ENCODE measurements around the gene APOO.
"Not testable (repeated sequence)": the region's sequence is repeated elsewhere in the genome, so short reads cannot be mapped to it uniquely, and the experiment has no call there.

Gene APOO

GRCh38 chrX:23901805-23902204 is 5.9 kb downstream of the APOO start:
- peak in 1 of 4 experiments; percentile 3 for DNase-seq

DNA sequence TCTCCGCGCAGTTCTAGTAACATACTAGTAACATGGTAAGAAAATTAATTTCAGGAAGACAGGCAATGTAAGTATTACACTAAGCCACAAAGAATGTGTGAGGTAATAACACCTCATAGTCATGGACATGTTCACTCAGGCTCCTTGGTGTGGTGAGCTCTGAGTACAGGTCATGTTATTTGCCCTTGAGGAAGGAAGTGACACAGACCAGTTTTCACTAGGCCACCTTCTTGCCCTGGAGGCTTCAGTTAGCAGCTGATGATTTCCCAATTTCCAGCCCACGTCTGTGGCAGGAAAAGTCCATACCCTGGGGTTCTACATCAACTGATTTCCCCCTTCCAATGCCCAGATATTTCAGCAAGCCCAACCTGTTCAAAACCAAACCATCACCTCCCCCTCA is 6.7 kb downstream of the APOO start:
- no peak for DNase-seq

GRCh38 chrX:23900220-23900797 is 7.4 kb downstream of the APOO start:
- no peak for DNase-seq

DNA sequence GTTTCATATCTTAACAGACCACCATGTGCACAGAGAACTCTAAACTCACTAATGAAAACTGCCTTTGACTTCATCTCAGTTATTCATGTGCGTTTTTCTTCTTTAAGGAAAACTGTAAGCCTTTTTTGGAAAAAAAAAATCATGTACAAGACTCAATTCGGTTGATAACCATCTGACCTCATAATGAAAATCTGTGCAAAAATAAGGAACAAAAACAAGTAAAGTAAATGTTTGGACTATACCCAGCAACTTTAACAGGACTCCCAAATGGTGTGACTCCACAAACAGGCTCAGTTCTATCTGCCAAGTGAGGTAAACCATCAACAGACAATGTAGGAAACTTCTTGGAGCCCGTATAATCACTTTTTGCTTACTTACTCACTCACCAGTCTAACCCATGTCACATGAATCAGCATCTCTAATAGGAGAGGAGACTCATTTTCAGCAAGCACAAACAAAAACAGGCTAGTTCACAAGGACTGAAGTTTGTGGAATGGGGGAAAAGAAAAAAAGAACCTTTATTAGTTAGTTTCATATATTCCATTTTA is 9.3 kb downstream of the APOO start:
- no peak for DNase-seq

DNA sequence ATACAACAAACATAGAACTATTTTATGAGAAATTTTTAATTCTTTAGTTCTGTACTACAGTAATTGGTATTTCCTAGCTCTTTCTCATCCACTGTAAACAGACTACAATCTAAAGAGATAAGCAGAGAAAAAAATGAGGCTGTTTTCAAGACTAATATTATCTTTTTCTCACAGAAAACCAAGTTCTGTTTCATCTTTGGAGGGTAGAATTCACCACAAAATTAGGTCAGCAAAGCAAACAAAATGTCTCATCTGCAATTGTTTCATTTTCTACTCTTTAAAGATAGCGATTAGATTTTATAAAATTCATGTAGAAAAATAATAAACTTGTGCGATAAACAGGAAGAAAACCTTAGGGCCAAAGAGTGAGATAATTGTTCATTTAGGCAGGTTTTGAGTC is 10.8 kb downstream of the APOO start:
- DNase-seq = no peak

GRCh38 chrX:23896539-23896938 is 11.2 kb downstream of the APOO start:
- not testable (repeated sequence) for DNase-seq

DNA sequence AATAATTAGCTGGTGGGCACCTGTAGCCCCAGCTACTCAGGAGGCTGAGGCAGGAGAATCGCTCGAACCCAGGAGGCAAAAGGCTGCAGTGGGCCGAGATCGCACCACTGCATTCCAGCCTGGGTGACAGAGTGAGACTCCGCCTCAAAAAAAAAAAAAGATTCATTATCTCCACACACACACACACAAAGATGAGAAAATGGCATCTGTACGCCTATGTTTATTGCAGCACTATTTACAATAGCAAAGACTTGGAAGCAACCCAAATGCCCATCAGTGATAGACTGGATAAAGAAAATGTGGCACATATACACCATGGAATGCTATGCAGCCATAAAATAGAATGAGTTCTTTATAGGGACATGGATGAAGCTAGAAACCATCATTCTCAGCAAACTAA is 12.7 kb downstream of the APOO start:
- DNase-seq = not testable (repeated sequence)

GRCh38 chrX:23890933-23891332 is 16.8 kb downstream of the APOO start:
- no peak for DNase-seq

DNA sequence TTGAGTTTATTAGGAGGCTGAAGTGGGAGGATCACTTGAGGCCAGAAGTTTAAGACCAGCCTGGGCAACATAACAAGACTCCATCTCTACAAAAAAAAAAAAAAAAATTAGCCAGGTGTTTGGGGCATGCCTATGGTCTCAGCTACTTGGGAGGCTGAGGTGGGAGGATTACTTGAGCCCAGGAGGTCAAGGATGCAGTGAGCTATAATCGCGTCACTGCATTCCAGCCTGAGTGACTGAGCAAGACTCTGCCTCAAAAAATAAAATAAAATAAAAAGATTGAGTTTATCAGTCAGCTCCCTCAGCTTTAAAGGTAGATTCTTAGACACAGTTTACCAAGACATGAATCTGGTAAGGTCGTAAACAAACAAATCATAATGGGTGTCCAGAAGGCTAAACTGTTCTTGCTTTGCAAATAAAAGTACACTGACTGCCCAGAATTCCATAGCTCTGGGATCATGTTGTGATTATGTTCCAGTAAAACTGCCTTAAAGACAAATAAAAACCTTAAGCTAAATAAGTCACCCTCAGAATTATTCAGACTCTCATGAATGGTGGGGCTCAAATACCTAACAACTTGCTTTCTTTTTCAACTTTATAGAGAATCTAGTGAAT is 18.7 kb downstream of the APOO start:
- no peak for DNase-seq

- no peak for DNase-seq
Observed at GRCh38 chrX:23887918-23888317, 19.8 kb downstream of the APOO start.

- no peak for DNase-seq
Observed at GRCh38 chrX:23887451-23887850, 20.3 kb downstream of the APOO start.

- DNase-seq = no peak
Observed at GRCh38 chrX:23885803-23886202, 21.9 kb downstream of the APOO start.

DNA sequence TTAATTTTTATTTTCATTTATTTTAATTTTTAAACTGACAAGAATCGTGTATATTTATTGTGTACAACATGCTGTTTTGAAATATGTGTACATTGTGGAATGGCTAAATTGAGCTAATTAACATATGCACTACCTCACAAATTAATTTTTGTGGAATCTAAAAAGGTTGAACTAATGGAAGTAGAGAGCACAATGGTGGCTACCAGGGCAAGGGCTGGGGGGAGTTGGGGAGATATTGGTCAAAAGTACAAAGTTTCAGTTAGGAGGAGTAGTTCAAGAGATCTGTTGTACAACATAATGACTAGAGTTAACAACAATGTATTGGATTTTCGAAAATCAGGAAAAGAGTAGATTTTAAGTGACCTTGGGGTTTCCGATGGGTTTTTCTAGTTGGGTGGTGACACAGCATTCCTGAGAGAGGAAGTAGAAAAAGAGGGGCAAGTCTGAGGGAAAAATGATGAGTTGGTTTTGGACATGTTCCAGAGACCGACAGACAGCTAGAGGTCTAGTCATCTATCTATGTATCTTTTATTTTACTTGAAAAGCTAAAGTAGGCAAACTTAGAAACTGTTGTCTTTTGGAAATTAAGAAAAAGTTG is 23.2 kb downstream of the APOO start:
- no peak for DNase-seq

- DNase-seq = no peak
Observed at GRCh38 chrX:23883737-23884354, 23.9 kb downstream of the APOO start.

DNA sequence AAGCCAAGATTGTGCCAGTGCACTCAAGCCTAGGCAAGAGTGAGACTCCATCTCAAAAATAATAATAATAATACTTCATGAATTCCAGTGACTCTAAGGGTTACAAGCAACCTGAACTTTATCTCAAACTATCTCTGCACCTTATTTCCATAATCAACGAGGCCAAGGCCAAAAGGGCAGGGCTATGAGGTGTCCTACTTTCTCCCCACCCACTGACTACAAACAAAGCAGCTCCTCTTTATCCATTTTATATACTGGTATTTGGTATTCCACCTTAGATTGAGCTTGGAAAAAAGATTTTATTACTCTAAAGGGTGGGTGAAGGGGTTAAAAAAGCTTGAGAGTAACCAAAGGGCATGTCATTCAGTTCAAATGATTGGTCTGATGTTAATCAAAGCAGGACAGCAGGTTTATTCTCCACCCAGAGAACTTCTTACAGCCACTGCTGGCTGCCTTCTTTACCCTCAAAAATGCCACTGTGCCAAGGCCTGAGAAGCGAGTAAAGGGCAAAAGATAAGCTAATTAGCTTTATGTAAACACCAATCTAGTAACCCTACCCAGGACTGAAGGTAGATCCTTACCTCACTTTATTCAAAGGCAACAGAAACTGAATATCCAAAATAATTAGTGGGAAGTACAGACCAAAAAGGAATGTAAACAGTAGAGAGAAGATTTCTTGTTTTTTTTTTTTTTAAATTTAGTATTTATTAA is 28.2 kb downstream of the APOO start:
- DNase-seq = no peak

GRCh38 chrX:23871905-23872546 is 35.7 kb downstream of the APOO start:
- DNase-seq = no peak

- DNase-seq = no peak
Observed at GRCh38 chrX:23870041-23870440, 37.7 kb downstream of the APOO start.

GRCh38 chrX:23864742-23865326 is 42.9 kb downstream of the APOO start:
- DNase-seq = no peak

- not testable (repeated sequence) for DNase-seq
Observed at GRCh38 chrX:23861952-23862351, 45.8 kb downstream of the APOO start.

DNA sequence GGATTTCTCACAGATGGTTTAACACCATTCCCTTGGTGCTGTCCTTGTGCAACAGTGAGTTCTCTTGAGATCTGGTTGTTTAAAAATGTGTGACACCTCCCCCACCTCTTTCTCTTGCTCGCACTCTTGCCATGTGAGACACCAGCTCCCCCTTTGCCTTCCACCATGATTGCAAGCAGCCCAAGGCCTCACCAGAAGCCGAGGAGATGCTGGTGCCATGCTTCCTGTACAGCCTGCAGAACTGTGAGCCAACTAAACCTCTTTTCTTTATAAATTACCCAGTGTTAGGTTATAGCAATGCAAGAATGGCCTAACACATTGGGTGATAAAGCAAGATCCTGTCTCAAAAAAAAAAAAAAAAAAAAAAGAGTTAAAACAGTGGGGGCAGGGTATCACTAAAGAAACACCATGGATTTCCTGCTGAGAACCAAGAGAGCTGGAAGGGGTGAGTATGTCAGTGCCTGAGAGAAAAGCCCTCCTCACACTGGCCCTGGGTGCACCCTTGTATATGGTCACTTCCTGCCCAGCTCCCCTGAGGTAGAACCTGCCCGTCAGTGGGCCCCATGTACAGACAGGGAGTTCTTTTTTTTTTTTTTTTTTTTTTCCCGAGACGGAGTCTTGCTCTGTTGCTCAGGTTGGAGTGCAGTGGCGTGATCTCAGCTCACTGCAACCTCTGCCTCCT is 46.4 kb downstream of the APOO start:
- DNase-seq = no peak

- DNase-seq = not testable (repeated sequence)
Observed at GRCh38 chrX:23859238-23859637, 48.5 kb downstream of the APOO start.

DNA sequence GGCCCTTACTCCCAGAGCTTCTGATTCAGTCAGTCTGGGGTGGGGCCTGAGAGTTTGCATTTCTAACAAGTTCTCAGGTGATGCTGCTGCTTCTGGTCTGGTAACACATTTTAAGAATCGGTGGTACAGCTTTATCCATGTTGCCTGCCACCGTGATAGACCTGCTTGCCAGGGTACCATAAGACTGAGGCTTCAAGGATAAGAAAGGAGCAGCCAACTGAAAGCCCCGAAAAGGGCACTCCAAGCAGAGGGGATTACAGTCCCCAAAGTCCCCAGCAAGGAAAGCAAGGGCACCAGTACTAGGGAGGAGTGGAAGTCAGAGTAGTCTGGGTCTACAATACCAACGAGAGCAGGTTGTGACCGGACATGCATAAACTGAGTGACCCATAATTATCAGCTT is 49.8 kb downstream of the APOO start:
- no peak for DNase-seq

All from activated naive CD4-positive, alpha-beta T cell (primary cell).